ENCODE data around the gene CPSF3. TPM values are rescaled to one million over a fixed set of nuclear protein-coding genes. Genes with fewer than 3 reads are reported as not detected.
"Not testable (repeated sequence)": the region's sequence is repeated elsewhere in the genome, so short reads cannot be mapped to it uniquely, and the experiment has no call there.

Gene CPSF3
- total RNA-seq, 1 donor from 2014 or later = 40.3 TPM

DNA sequence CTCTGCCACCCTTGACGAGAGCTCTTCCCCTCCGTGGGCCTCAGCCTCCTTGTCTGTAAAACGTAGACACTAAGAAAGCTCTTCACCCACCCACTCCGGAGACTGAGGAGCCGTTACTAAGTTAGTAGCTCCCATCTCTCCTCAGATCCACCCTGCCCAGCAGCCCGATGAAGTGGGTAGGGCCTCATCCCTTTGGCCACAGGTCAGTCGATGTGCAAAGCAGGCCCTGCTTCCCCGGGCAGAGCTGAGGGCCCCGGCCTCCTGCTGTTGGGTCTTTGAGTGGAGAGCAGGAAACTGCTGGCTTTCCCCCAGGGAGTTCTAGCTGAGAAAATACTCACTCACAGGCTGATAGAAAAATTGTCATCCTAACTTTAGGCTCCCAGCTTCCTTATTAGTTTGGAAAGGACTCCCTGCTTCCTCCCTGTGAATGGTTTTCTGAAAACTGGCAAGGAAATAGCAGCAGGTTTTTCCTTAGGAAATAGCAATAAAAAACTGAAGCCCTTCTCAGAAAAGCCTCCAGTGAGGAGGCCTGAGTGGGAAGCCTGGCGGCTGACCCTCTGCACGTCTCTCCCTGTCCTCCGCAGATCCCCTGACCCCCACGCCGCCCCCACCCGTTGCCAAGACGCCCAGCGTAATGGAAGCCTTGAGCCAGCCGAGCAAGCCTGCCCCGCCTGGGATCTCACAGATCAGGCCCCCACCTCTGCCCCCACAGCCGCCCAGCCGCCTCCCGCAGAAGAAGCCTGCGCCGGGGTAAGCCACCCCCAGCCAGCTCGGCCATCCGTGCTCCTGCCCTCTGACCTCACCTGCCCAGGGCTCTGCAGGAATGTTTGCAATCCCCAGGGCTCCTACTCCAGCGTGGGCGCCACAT is 30.3 kb upstream of the CPSF3 start:
- TF ChIP-seq, protein P1, sequence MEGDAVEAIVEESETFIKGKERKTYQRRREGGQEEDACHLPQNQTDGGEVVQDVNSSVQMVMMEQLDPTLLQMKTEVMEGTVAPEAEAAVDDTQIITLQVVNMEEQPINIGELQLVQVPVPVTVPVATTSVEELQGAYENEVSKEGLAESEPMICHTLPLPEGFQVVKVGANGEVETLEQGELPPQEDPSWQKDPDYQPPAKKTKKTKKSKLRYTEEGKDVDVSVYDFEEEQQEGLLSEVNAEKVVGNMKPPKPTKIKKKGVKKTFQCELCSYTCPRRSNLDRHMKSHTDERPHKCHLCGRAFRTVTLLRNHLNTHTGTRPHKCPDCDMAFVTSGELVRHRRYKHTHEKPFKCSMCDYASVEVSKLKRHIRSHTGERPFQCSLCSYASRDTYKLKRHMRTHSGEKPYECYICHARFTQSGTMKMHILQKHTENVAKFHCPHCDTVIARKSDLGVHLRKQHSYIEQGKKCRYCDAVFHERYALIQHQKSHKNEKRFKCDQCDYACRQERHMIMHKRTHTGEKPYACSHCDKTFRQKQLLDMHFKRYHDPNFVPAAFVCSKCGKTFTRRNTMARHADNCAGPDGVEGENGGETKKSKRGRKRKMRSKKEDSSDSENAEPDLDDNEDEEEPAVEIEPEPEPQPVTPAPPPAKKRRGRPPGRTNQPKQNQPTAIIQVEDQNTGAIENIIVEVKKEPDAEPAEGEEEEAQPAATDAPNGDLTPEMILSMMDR (IDR thresholded peaks at IDR 0.05; ENCODE audit: insufficient read depth, low read depth, low read length) = no peak
- TF ChIP-seq EZH2 (IDR thresholded peaks at IDR 0.05; ENCODE audit: insufficient read depth, low read length) = no peak
- Histone ChIP-seq H3K4me3 (ENCODE audit: insufficient read depth, low read depth, low read length) (no peak overlapping the region), H3K27me3 (ENCODE audit: insufficient read depth, low read length) (no peaks in the 10 kb centered on the region), H3K4me1 (ENCODE audit: insufficient read depth, low read length) (peaks cover 7% of the 10 kb centered on the region), H3K79me2 (ENCODE audit: insufficient read depth, low read length) (no peaks in the 10 kb centered on the region), H3K9me3 (ENCODE audit: insufficient read depth, low read depth, low read length) (no peaks in the 10 kb centered on the region), H3K4me2 (ENCODE audit: low read length) (peak overlapping the region; percentile 26), H4K20me1 (ENCODE audit: insufficient read depth, low read length) (no peaks in the 10 kb centered on the region), H3K9ac (ENCODE audit: low read length) (peak overlapping the region; percentile 31), H3K36me3 (ENCODE audit: insufficient read depth, low read length) (peaks cover 29% of the 10 kb centered on the region), H3K27ac (ENCODE audit: low read depth, low read length) (no peak overlapping the region), H2AFZ (ENCODE audit: low read depth, low read length) (no peak overlapping the region)
- Mint-ChIP-seq H3K27me3 (ENCODE audit: low read depth, unreplicated experiment) (no peaks in the 10 kb centered on the region), H3K4me3 (ENCODE audit: unreplicated experiment) (no peak overlapping the region), H3K4me1 (ENCODE audit: low read depth, unreplicated experiment) (peaks cover 4% of the 10 kb centered on the region), H3K9me3 (ENCODE audit: unreplicated experiment) (peaks cover 1% of the 10 kb centered on the region), H3K36me3 (ENCODE audit: low read depth, unreplicated experiment) (peaks cover 34% of the 10 kb centered on the region), H3K27ac (ENCODE audit: unreplicated experiment) (no peak overlapping the region)
- FAIRE-seq (no peak), DNase-seq (ENCODE audit: low read depth) (no peak)

DNA sequence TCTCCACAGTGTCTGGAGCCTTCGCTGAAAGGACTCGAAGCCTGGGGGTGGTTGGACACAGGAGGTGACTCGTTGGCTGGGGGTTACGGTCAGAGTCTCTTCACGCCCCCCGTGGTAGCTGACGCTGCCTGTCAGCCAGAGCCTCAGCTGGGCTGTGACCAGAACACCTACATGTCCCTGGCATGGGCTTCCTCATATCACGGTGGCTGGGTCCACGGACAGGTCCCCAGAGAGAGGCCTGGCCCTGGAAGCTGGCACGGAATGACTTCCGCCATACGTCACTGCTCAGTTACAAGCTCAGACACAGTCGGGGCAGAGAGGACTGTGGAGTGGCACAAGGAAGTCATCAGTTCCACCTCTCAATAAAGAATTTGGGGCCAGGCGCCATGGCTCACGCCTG is 28.6 kb upstream of the CPSF3 start:
- Histone ChIP-seq H2AFZ (ENCODE audit: low read depth, low read length) (no peak overlapping the region), H4K20me1 (ENCODE audit: insufficient read depth, low read length) (no peaks in the 10 kb centered on the region), H3K9ac (ENCODE audit: low read length) (no peak overlapping the region), H3K27ac (ENCODE audit: low read depth, low read length) (no peak overlapping the region), H3K4me3 (ENCODE audit: insufficient read depth, low read depth, low read length) (no peak overlapping the region), H3K9me3 (ENCODE audit: insufficient read depth, low read depth, low read length) (no peaks in the 10 kb centered on the region), H3K27me3 (ENCODE audit: insufficient read depth, low read length) (no peaks in the 10 kb centered on the region), H3K4me1 (ENCODE audit: insufficient read depth, low read length) (peaks cover 7% of the 10 kb centered on the region), H3K79me2 (ENCODE audit: insufficient read depth, low read length) (no peaks in the 10 kb centered on the region), H3K4me2 (ENCODE audit: low read length) (no peak overlapping the region), H3K36me3 (ENCODE audit: insufficient read depth, low read length) (peaks cover 24% of the 10 kb centered on the region)
- Mint-ChIP-seq H3K27ac (ENCODE audit: unreplicated experiment) (no peak overlapping the region), H3K4me3 (ENCODE audit: unreplicated experiment) (no peak overlapping the region), H3K27me3 (ENCODE audit: low read depth, unreplicated experiment) (no peaks in the 10 kb centered on the region), H3K4me1 (ENCODE audit: low read depth, unreplicated experiment) (no peaks in the 10 kb centered on the region), H3K9me3 (ENCODE audit: unreplicated experiment) (peaks cover 1% of the 10 kb centered on the region), H3K36me3 (ENCODE audit: low read depth, unreplicated experiment) (peaks cover 25% of the 10 kb centered on the region)
- DNase-seq (ENCODE audit: low read depth) (no peak), FAIRE-seq (no peak)
- no peak for TF ChIP-seq EZH2 (IDR thresholded peaks at IDR 0.05; ENCODE audit: insufficient read depth, low read length)
- TF ChIP-seq, protein P1 (IDR thresholded peaks at IDR 0.05; ENCODE audit: insufficient read depth, low read depth, low read length) = no peak

DNA sequence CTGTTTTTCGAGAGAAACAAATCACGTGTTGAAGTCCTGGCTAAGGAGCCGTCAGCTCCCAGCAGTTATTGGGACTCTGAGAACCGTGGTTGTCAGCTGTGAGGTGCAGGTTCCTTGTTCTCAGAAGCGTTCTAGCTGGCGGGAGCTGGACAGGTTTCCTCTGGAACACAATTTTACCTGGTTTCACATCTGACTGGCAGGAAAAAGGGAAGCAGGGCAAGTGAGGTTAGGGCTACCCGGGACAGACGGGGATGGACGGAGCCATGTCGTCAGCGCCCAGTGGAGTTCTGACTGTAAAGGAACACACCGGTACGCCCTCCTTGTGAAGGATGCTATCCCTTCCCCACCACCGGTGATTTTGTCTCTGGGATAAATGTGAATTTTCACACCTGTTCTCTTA is 26.3 kb upstream of the CPSF3 start:
- FAIRE-seq (no peak), DNase-seq (ENCODE audit: low read depth) (no peak)
- H3K9me3 Mint-ChIP-seq (ENCODE audit: unreplicated experiment) = no peaks in the 10 kb centered on the region
- TF ChIP-seq EZH2 (IDR thresholded peaks at IDR 0.05; ENCODE audit: insufficient read depth, low read length) = no peak
- TF ChIP-seq, protein P1 (IDR thresholded peaks at IDR 0.05; ENCODE audit: insufficient read depth, low read depth, low read length) = no peak
- no peaks in the 10 kb centered on the region for H3K27me3 Mint-ChIP-seq (ENCODE audit: low read depth, unreplicated experiment)
- Histone ChIP-seq H3K9ac (ENCODE audit: low read length) (no peak overlapping the region), H4K20me1 (ENCODE audit: insufficient read depth, low read length) (no peaks in the 10 kb centered on the region), H3K79me2 (ENCODE audit: insufficient read depth, low read length) (no peaks in the 10 kb centered on the region), H3K36me3 (ENCODE audit: insufficient read depth, low read length) (peaks cover 24% of the 10 kb centered on the region), H3K9me3 (ENCODE audit: insufficient read depth, low read depth, low read length) (no peaks in the 10 kb centered on the region), H3K27ac (ENCODE audit: low read depth, low read length) (no peak overlapping the region), H2AFZ (ENCODE audit: low read depth, low read length) (no peak overlapping the region), H3K27me3 (ENCODE audit: insufficient read depth, low read length) (no peaks in the 10 kb centered on the region), H3K4me3 (ENCODE audit: insufficient read depth, low read depth, low read length) (no peak overlapping the region), H3K4me2 (ENCODE audit: low read length) (no peak overlapping the region), H3K4me1 (ENCODE audit: insufficient read depth, low read length) (peaks cover 7% of the 10 kb centered on the region)
- H3K36me3 Mint-ChIP-seq (ENCODE audit: low read depth, unreplicated experiment) = peaks cover 17% of the 10 kb centered on the region
- H3K4me3 Mint-ChIP-seq (ENCODE audit: unreplicated experiment) = no peak overlapping the region
- H3K27ac Mint-ChIP-seq (ENCODE audit: unreplicated experiment) = no peak overlapping the region
- peaks cover 3% of the 10 kb centered on the region for H3K4me1 Mint-ChIP-seq (ENCODE audit: low read depth, unreplicated experiment)

DNA sequence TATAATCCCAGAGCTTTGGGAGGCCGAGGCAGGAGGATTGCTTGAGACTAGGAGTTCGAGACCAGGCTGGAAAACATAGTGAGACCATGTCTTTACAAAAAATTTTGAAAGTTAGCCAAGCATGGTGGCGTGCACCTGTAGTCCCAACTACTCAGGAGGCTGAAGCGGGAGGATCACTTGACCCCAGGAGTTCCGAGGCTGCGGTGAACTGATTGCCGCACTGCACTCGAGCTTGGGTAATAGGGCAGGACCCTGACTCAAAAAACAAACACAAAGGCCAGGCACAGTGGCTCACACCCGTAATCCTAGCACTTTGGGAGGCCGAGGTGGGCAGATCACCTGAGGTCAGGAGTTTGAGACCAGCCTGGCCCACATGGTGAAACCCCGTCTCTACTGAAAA is 25.2 kb upstream of the CPSF3 start:
- peaks cover 26% of the 10 kb centered on the region for H3K36me3 ChIP-seq (ENCODE audit: insufficient read depth, low read length)
- H3K36me3 Mint-ChIP-seq (ENCODE audit: low read depth, unreplicated experiment) = peaks cover 14% of the 10 kb centered on the region

More for the DNA sequence above, 25.2 kb upstream of the CPSF3 start:
- not testable (repeated sequence) for H3K27me3 Mint-ChIP-seq (ENCODE audit: low read depth, unreplicated experiment); H3K79me2 ChIP-seq (ENCODE audit: insufficient read depth, low read length); H3K27ac Mint-ChIP-seq (ENCODE audit: unreplicated experiment); H3K9me3 Mint-ChIP-seq (ENCODE audit: unreplicated experiment); H3K9me3 ChIP-seq (ENCODE audit: insufficient read depth, low read depth, low read length); H3K4me1 Mint-ChIP-seq (ENCODE audit: low read depth, unreplicated experiment); H3K27ac ChIP-seq (ENCODE audit: low read depth, low read length); H3K27me3 ChIP-seq (ENCODE audit: insufficient read depth, low read length); H2AFZ ChIP-seq (ENCODE audit: low read depth, low read length); H3K9ac ChIP-seq (ENCODE audit: low read length); FAIRE-seq; H3K4me3 ChIP-seq (ENCODE audit: insufficient read depth, low read depth, low read length); H3K4me1 ChIP-seq (ENCODE audit: insufficient read depth, low read length); H3K4me3 Mint-ChIP-seq (ENCODE audit: unreplicated experiment); DNase-seq (ENCODE audit: low read depth); H4K20me1 ChIP-seq (ENCODE audit: insufficient read depth, low read length); H3K4me2 ChIP-seq (ENCODE audit: low read length)

Data from astrocyte (in vitro differentiated cells and primary cell).